H1 (cell line): Measurements from ENCODE around the gene DENND2C. TPM values are rescaled to one million over a fixed set of nuclear protein-coding genes. Genes with fewer than 3 reads are reported as not detected.

ENCODE experiments used
- CTCF ChIA-PET: fragments of 300-600 bp; sonication (Branson Sonifier 250); formaldehyde crosslinking; loops from one replicate; lab custom pipeline; 2021; ENCODE audit not compliant: partially characterized antibody; lab: Charles Lee
- POLR2A ChIA-PET: fragments of 300-600 bp; sonication (Branson Sonifier 250); formaldehyde crosslinking; loops from one replicate; lab custom pipeline; 2021; ENCODE audit warnings: inconsistent platforms; ENCODE audit not compliant: partially characterized antibody; lab: Charles Lee
- DNase-seq, 2 experiments: peaks; one replicate each; pipeline versions ENCODE4 v3.0.0 to v3.0.0-alpha.2; 2010 to 2022; ENCODE audit warnings: low spot score in 2 of 2, low read depth in 1 of 2, mixed read lengths in 1 of 2
- FAIRE-seq: peaks from 2 replicates; lab custom pipeline; 2011; peaks lifted over from hg19 to GRCh38; lab: Jason Lieb, UNC
- H2AFZ ChIP-seq: 2 replicates; pipeline ENCODE4 v1.8.1; 2012; ENCODE audit warnings: low read length, inconsistent platforms
- H2AK5ac ChIP-seq: 2 replicates; pipeline ENCODE4 v1.6.1; 2013; ENCODE audit warnings: low read depth, low read length
- H2BK120ac ChIP-seq: replicated peaks from 2 replicates; pipeline ENCODE3; 2013; ENCODE audit warnings: low read depth, low read length, inconsistent platforms
- H2BK12ac ChIP-seq: 2 replicates; pipeline ENCODE4 v1.6.1; 2013; ENCODE audit warnings: low read depth, low read length
- H2BK15ac ChIP-seq: 2 replicates; pipeline ENCODE4 v1.6.1; 2013; ENCODE audit warnings: low read length
- H2BK20ac ChIP-seq: 2 replicates; pipeline ENCODE4 v1.6.1; 2013; ENCODE audit warnings: low read length
- H2BK5ac ChIP-seq: 2 replicates; pipeline ENCODE4 v1.6.1; 2013; ENCODE audit warnings: low read depth, low read length
- H3K14ac ChIP-seq: 2 replicates; pipeline ENCODE4 v1.6.1; 2013; ENCODE audit warnings: inconsistent platforms; ENCODE audit not compliant: insufficient read length
- H3K18ac ChIP-seq: 2 replicates; pipeline ENCODE4 v1.6.1; 2013; ENCODE audit warnings: low read length; ENCODE audit errors: extremely low read depth
- H3K23ac ChIP-seq: 2 replicates; pipeline ENCODE4 v1.6.1; 2013; ENCODE audit warnings: inconsistent platforms; ENCODE audit not compliant: insufficient read length
- H3K23me2 ChIP-seq: 2 replicates; pipeline ENCODE4 v1.6.1; 2013; ENCODE audit warnings: low read depth, low read length
- H3K27ac ChIP-seq: 2 replicates; pipeline ENCODE4 v1.6.1; 2011; ENCODE audit warnings: low read depth, low read length, inconsistent platforms
- H3K27me3 ChIP-seq, 4 experiments: replicated peaks in 1 of 4; 1 replicate in 1 of 4; 2 replicates in 3 of 4; pipeline versions ENCODE4 v1.6.1 to v1.8.1; 2011 to 2013; ENCODE audit warnings: low read length in 3 of 4, mild to moderate bottlenecking in 3 of 4, inconsistent platforms in 2 of 4, mixed read lengths in 2 of 4, moderate library complexity in 1 of 4; ENCODE audit not compliant: control insufficient read depth in 3 of 4, insufficient read depth in 3 of 4; ENCODE audit errors: extremely low read depth in 1 of 4
- H3K36me3 ChIP-seq, 4 experiments: 2 replicates each; pipeline versions ENCODE4 v1.6.1 to v1.8.1; 2011 to 2013; ENCODE audit warnings: mild to moderate bottlenecking in 4 of 4, low read length in 3 of 4, moderate library complexity in 2 of 4, control low read depth in 1 of 4, inconsistent platforms in 1 of 4; ENCODE audit not compliant: insufficient read depth in 4 of 4, control insufficient read depth in 2 of 4
- H3K4ac ChIP-seq: replicated peaks from 2 replicates; pipeline ENCODE3; 2013; ENCODE audit warnings: low read length, low read depth, mixed read lengths, inconsistent platforms; ENCODE audit not compliant: insufficient read length
- H3K4me1 ChIP-seq, 4 experiments: replicated peaks in 1 of 4; 1 replicate in 1 of 4; 2 replicates in 3 of 4; pipeline versions ENCODE4 v1.6.1 to v1.8.1; 2011 to 2013; ENCODE audit warnings: low read length in 3 of 4, inconsistent platforms in 2 of 4, mixed read lengths in 1 of 4; ENCODE audit not compliant: insufficient read depth in 4 of 4, control insufficient read depth in 3 of 4
- H3K4me2 ChIP-seq, 2 experiments: 2 replicates each; pipeline versions ENCODE4 v1.6.1 to v1.8.1; 2011 to 2013; ENCODE audit warnings: low read depth in 2 of 2, low read length in 2 of 2, control low read depth in 1 of 2, inconsistent platforms in 1 of 2, mild to moderate bottlenecking in 1 of 2; ENCODE audit not compliant: insufficient read depth in 1 of 2
- H3K4me3 ChIP-seq, 4 experiments: fragments of 200-600, 300-600 bp in 1 of 4; sonication (generic), shearing (Covaris generic), sonication (Bioruptor Twin) in 1 of 4; 2 replicates each; pipeline versions ENCODE4 v1.5.1 to v1.8.1; 2011 to 2016; ENCODE audit warnings: low read length in 4 of 4, low read depth in 3 of 4, control low read depth in 2 of 4, inconsistent platforms in 2 of 4, mild to moderate bottlenecking in 2 of 4, mixed read lengths in 1 of 4, moderate library complexity in 1 of 4; ENCODE audit not compliant: insufficient read depth in 2 of 4; ENCODE audit errors: extremely low read depth in 1 of 4
- H3K56ac ChIP-seq: replicated peaks from 2 replicates; pipeline ENCODE3; 2013; ENCODE audit warnings: low read depth, mild to moderate bottlenecking, mixed read lengths, low read length, inconsistent platforms; ENCODE audit not compliant: insufficient read length
- H3K79me1 ChIP-seq: 2 replicates; pipeline ENCODE4 v1.6.1; 2013; ENCODE audit warnings: low read depth, low read length, control low read depth
- H3K79me2 ChIP-seq, 2 experiments: 2 replicates each; pipeline versions ENCODE4 v1.6.1 to v1.8.1; 2012 to 2013; ENCODE audit warnings: low read length in 2 of 2, mild to moderate bottlenecking in 2 of 2, inconsistent platforms in 1 of 2; ENCODE audit not compliant: insufficient read depth in 2 of 2, control insufficient read depth in 1 of 2
- H3K9ac ChIP-seq, 4 experiments: replicated peaks in 1 of 4; 1 replicate in 1 of 4; 2 replicates in 3 of 4; pipeline versions ENCODE4 v1.6.1 to v1.8.1; 2011 to 2013; ENCODE audit warnings: low read depth in 3 of 4, low read length in 3 of 4, control low read depth in 2 of 4, mild to moderate bottlenecking in 2 of 4, moderate library complexity in 2 of 4, inconsistent platforms in 1 of 4; ENCODE audit errors: extremely low read depth in 1 of 4
- H3K9me3 ChIP-seq, 2 experiments: 2 replicates each; pipeline versions ENCODE4 v1.6.1 to v1.8.1; 2012 to 2013; ENCODE audit warnings: mild to moderate bottlenecking in 2 of 2, moderate library complexity in 2 of 2, control low read depth in 1 of 2, inconsistent platforms in 1 of 2, low read depth in 1 of 2, low read length in 1 of 2, mixed read lengths in 1 of 2; ENCODE audit not compliant: insufficient read depth in 2 of 2
- H4K20me1 ChIP-seq, 2 experiments: replicated peaks in 1 of 2; 2 replicates each; pipeline versions ENCODE3 to v1.8.1; 2011 to 2013; ENCODE audit warnings: inconsistent platforms in 2 of 2, low read length in 2 of 2, mild to moderate bottlenecking in 1 of 2; ENCODE audit not compliant: insufficient read depth in 2 of 2, control insufficient read depth in 1 of 2
- H4K5ac ChIP-seq: 2 replicates; pipeline ENCODE4 v1.6.1; 2013; ENCODE audit warnings: low read length, low read depth, mixed read lengths, inconsistent platforms; ENCODE audit not compliant: insufficient read length
- H4K8ac ChIP-seq: 2 replicates; pipeline ENCODE4 v1.8.0; 2013; ENCODE audit warnings: mild to moderate bottlenecking, moderate library complexity, low read length, inconsistent platforms; ENCODE audit not compliant: insufficient read depth; ENCODE audit errors: extremely low read depth
- H4K91ac ChIP-seq: replicated peaks from 2 replicates; pipeline ENCODE3; 2013; ENCODE audit warnings: low read length, mixed read lengths, inconsistent platforms; ENCODE audit not compliant: insufficient read length
- EGR1 ChIP-seq: IDR thresholded peaks from 2 replicates; pipeline ENCODE4 v1.6.1; 2011; ENCODE audit warnings: low read depth, low read length, borderline replicate concordance
- GTF2F1 ChIP-seq: IDR thresholded peaks from 2 replicates; pipeline ENCODE4 v1.6.1; 2012; ENCODE audit warnings: low read depth, low read length, improper control_type of control experiment, borderline replicate concordance
- JUND ChIP-seq: IDR thresholded peaks from 2 replicates; pipeline ENCODE4 v1.6.1; 2011; ENCODE audit warnings: mild to moderate bottlenecking, improper control_type of control experiment, low read length
- KDM5A ChIP-seq: fragments of 200-600 bp; IDR thresholded peaks from 2 replicates; pipeline ENCODE4 v1.7.1; 2012; ENCODE audit warnings: mild to moderate bottlenecking, low read length, inconsistent platforms, mixed read lengths
- NANOG ChIP-seq: IDR thresholded peaks from 2 replicates; pipeline ENCODE4 v1.6.1; 2011; ENCODE audit warnings: low read length, low read depth, mild to moderate bottlenecking, inconsistent platforms; ENCODE audit not compliant: insufficient read depth, poor library complexity, severe bottlenecking
- POU5F1 ChIP-seq: IDR thresholded peaks from 2 replicates; pipeline ENCODE4 v1.6.1; 2011; ENCODE audit warnings: low read depth, mild to moderate bottlenecking, low read length, moderate library complexity
- RXRA ChIP-seq: IDR thresholded peaks from 2 replicates; pipeline ENCODE4 v1.6.1; 2011; ENCODE audit warnings: low read depth, mild to moderate bottlenecking, low read length, moderate library complexity; ENCODE audit not compliant: insufficient read depth
- SAP30 ChIP-seq: fragments of 300-600 bp; sonication (generic); IDR thresholded peaks from 2 replicates; pipeline ENCODE4 v1.7.1; 2012; ENCODE audit warnings: low read length, moderate library complexity, mild to moderate bottlenecking, inconsistent platforms; ENCODE audit not compliant: insufficient read depth, insufficient replicate concordance
- SUZ12 ChIP-seq: fragments of 200-600 bp; sonication (generic); IDR thresholded peaks from 2 replicates; pipeline ENCODE4 v1.6.1; 2012; ENCODE audit warnings: mild to moderate bottlenecking, inconsistent platforms, low read length, moderate library complexity, mixed read lengths
- YY1 ChIP-seq: IDR thresholded peaks from 2 replicates; pipeline ENCODE4 v1.6.1; 2011; ENCODE audit warnings: low read depth, mild to moderate bottlenecking, low read length
- WGBS, 2 experiments: shearing (Covaris generic) in 1 of 2; methylation state at CpG; one replicate each; pipeline versions ENCODE4 v1.1.6 to v1.1.7; 2013 to 2015; ENCODE audit warnings: low lambda C conversion rate in 2 of 2, mixed read lengths in 2 of 2, inconsistent platforms in 1 of 2, low coverage in 1 of 2, missing lambda C conversion rate in 1 of 2; ENCODE audit not compliant: insufficient replicate concordance in 2 of 2, insufficient coverage in 1 of 2, insufficient read length in 1 of 2; ENCODE audit errors: extremely low coverage in 1 of 2, missing lambda C conversion rate in 1 of 2; 5-methylcytosine and 5-hydroxymethylcytosine counted together
- polyA plus RNA-seq, 7 experiments: library from polyadenylated mRNA; depleted of rRNA in 3 of 7; stranded (reverse) in 5 of 7; unstranded in 2 of 7; fragments of >200 nt in 5 of 7; fragments of 200-250 nt in 2 of 7; gene quantifications; 1 replicate in 5 of 7; 2 replicates in 1 of 7; 4 replicates in 1 of 7; pipeline versions ENCODE4 v1.2.1 to v1.2.3, GENCODE V29; 2011 to 2013; ENCODE audit warnings: missing spikeins in 2 of 7, mixed read lengths in 2 of 7
- total RNA-seq: library from RNA; stranded (reverse); fragmentation: NEBNext Ultra II Directional; extraction: Animal tissue kit (Norgen Biotek cat#: 25700); gene quantifications from 2 replicates; pipeline ENCODE4 v1.2.1, GENCODE V29; 2021
- TF ChIP-seq, protein P1 (sequence below): IDR thresholded peaks from 2 replicates; pipeline ENCODE4 v1.6.1; 2012; ENCODE audit warnings: inconsistent platforms
- TF ChIP-seq, protein P2 (sequence below): IDR thresholded peaks from 2 replicates; pipeline ENCODE4 v1.6.1; 2012; ENCODE audit warnings: low read length, inconsistent platforms

DENND2C gene
- total and polyA plus RNA-seq, 2 of the 8 experiments (the other 6 are each of a cell fraction or from before 2014, with no cell fraction given), result 1.8 to 5.5 TPM

DNA sequence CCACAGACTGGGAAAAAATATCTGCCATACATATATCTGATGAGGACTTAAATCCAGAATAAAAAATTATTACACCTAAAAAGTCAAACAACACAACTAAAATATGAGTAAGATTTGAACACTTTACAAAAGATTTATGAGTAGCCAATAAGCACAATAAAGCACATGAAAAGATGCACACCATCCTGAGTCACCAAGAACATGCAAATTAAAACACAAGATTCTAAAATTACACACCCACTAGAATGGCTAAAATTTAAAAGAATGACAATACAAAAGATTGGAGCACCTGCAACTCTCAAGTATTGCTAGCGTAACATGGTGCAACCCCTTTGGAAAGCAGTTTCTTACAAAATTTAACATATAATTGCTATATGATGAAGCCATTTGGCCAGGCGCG is 30.9 kb downstream of the DENND2C start:
- Histone ChIP-seq H3K79me2 (no peaks in the 10 kb centered on the region), H3K9me3 (no peaks in the 10 kb centered on the region), H4K91ac (no peak overlapping the region), H3K23ac (no peak overlapping the region), H3K4me3 (no peak overlapping the region), H2BK120ac (no peak overlapping the region), H3K14ac (no peak overlapping the region), H2AFZ (no peak overlapping the region), H4K20me1 (no peaks in the 10 kb centered on the region), H3K9ac (no peak overlapping the region), H3K23me2 (no peaks in the 10 kb centered on the region), H3K27ac (no peak overlapping the region), H2AK5ac (no peak overlapping the region), H3K4me2 (no peak overlapping the region), H3K4me1 (no peaks in the 10 kb centered on the region), H2BK5ac (no peak overlapping the region), H2BK15ac (no peak overlapping the region), H2BK20ac (no peak overlapping the region), H3K18ac (no peak overlapping the region), H2BK12ac (no peak overlapping the region), H3K56ac (no peak overlapping the region), H3K79me1 (no peaks in the 10 kb centered on the region), H4K8ac (no peak overlapping the region), H3K36me3 (no peaks in the 10 kb centered on the region), H3K27me3 (no peaks in the 10 kb centered on the region), H4K5ac (no peak overlapping the region), H3K4ac (no peak overlapping the region)
- FAIRE-seq (no peak), DNase-seq (no peak)
- 84% methylated on average over 3 of the region's 3 CpGs; no CpG with 5 or more reads in 1 of the 2 experiments for WGBS, 2 experiments
- ChIA-PET POLR2A (no interaction called here), CTCF (no interaction called here)
- no peak for TF ChIP-seq GTF2F1
- no peak for TF ChIP-seq EGR1
- TF ChIP-seq, protein P1, sequence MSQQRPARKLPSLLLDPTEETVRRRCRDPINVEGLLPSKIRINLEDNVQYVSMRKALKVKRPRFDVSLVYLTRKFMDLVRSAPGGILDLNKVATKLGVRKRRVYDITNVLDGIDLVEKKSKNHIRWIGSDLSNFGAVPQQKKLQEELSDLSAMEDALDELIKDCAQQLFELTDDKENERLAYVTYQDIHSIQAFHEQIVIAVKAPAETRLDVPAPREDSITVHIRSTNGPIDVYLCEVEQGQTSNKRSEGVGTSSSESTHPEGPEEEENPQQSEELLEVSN, result no peak
- TF ChIP-seq SUZ12, result no peak
- TF ChIP-seq YY1, result no peak
- TF ChIP-seq SAP30, result no peak
- no peak for TF ChIP-seq JUND
- TF ChIP-seq KDM5A, result no peak
- TF ChIP-seq RXRA, result no peak
- no peak for TF ChIP-seq POU5F1
- TF ChIP-seq, protein P2, sequence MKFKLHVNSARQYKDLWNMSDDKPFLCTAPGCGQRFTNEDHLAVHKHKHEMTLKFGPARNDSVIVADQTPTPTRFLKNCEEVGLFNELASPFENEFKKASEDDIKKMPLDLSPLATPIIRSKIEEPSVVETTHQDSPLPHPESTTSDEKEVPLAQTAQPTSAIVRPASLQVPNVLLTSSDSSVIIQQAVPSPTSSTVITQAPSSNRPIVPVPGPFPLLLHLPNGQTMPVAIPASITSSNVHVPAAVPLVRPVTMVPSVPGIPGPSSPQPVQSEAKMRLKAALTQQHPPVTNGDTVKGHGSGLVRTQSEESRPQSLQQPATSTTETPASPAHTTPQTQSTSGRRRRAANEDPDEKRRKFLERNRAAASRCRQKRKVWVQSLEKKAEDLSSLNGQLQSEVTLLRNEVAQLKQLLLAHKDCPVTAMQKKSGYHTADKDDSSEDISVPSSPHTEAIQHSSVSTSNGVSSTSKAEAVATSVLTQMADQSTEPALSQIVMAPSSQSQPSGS, result no peak
- no peak for TF ChIP-seq NANOG
